CD4-positive, alpha-beta T cell treated with Interleukin-17A for 4 hours (primary cell): ENCODE measurements around the gene SUPT20H.
A peak's percentile ranks its signal among the peaks of the same experiment; 100 is the strongest.

ENCODE experiments used
- DNase-seq: peaks from one replicate; pipeline ENCODE4 v3.0.0-alpha.2; 2020; ENCODE audit warnings: mixed read lengths

The SUPT20H gene

GRCh38 chr13:36998624-36999041 is 60.9 kb downstream of the SUPT20H start:
- peak; percentile 28 for DNase-seq

GRCh38 chr13:36997716-36998427 is 61.6 kb downstream of the SUPT20H start:
- no peak for DNase-seq

- DNase-seq: no peak
Observed at GRCh38 chr13:36992362-36992761, 67.1 kb downstream of the SUPT20H start.

- no peak for DNase-seq
Observed at GRCh38 chr13:36986462-36987240, 72.8 kb downstream of the SUPT20H start.

- DNase-seq: no peak
Observed at GRCh38 chr13:36981156-36981743, 78.2 kb downstream of the SUPT20H start.

GRCh38 chr13:36979361-36980050 is 80.0 kb downstream of the SUPT20H start:
- no peak for DNase-seq

GRCh38 chr13:36975172-36975571 is 84.3 kb downstream of the SUPT20H start:
- DNase-seq: no peak

- no peak for DNase-seq
Observed at GRCh38 chr13:36973621-36974295, 85.7 kb downstream of the SUPT20H start.

- no peak for DNase-seq
Observed at GRCh38 chr13:36973009-36973408, 86.5 kb downstream of the SUPT20H start.

- no peak for DNase-seq
Observed at GRCh38 chr13:36966404-36966803, 93.1 kb downstream of the SUPT20H start.

GRCh38 chr13:36965767-36966166 is 93.7 kb downstream of the SUPT20H start:
- no peak for DNase-seq

GRCh38 chr13:36959456-36960116 is 99.9 kb downstream of the SUPT20H start:
- no peak for DNase-seq
